ENCODE data around the gene CD160.

CD160 gene

GRCh38 chr1:145786271-145786670 is 67.0 kb downstream of the CD160 start:
- DNase-seq (no peak), ATAC-seq (ENCODE audit: insufficient read depth, low read depth) (peak; percentile 80)
- H3K79me2 ChIP-seq (ENCODE audit: insufficient read depth, low read length) = no peaks in the 10 kb centered on the region
- H3K27ac ChIP-seq (ENCODE audit: low read length) = no peak overlapping the region
- no peak overlapping the region for H3K9ac ChIP-seq (ENCODE audit: low read depth, low read length)
- no peak overlapping the region for H2AFZ ChIP-seq (ENCODE audit: low read depth, low read length)
- H3K27me3 ChIP-seq (ENCODE audit: insufficient read depth, low read length, poor library complexity) = no peaks in the 10 kb centered on the region
- H4K20me1 ChIP-seq (ENCODE audit: insufficient read depth, low read length) = no peaks in the 10 kb centered on the region
- H3K9me3 ChIP-seq (ENCODE audit: insufficient read depth, low read length, severe bottlenecking) = no peaks in the 10 kb centered on the region
- H3K4me3 ChIP-seq (ENCODE audit: low read depth in 1 of 2, low read length in 2 of 2) = no peak overlapping the region
- H3K4me2 ChIP-seq (ENCODE audit: insufficient read depth, low read length) = no peak overlapping the region
- peaks cover 18% of the 10 kb centered on the region for H3K36me3 ChIP-seq (ENCODE audit: insufficient read depth, low read length)
- TF ChIP-seq EZH2 (IDR thresholded peaks at IDR 0.05; ENCODE audit: borderline replicate concordance, low read depth, low read length, severe bottlenecking) = no peak
- TF ChIP-seq CTCF (IDR thresholded peaks at IDR 0.05; ENCODE audit: borderline replicate concordance, extremely low read depth, low read length, poor library complexity, severe bottlenecking) = no peak
- H3K4me1 ChIP-seq (ENCODE audit: insufficient read depth, low read length) = 0 out of 2 replicates have a peak, but pooled peaks cover 5% of the 10 kb centered on the region

GRCh38 chr1:145788580-145788979 is 69.3 kb downstream of the CD160 start:
- H3K36me3 ChIP-seq (ENCODE audit: insufficient read depth, low read length) = peaks cover 15% of the 10 kb centered on the region; the same call in 1 of the 2 replicates
- no peak overlapping the region for H3K27ac ChIP-seq (ENCODE audit: low read length)
- H3K27me3 ChIP-seq (ENCODE audit: insufficient read depth, low read length, poor library complexity) = no peaks in the 10 kb centered on the region
- peaks cover 14% of the 10 kb centered on the region for H3K79me2 ChIP-seq (ENCODE audit: insufficient read depth, low read length)
- H3K4me1 ChIP-seq (ENCODE audit: insufficient read depth, low read length) = 0 out of 2 replicates have a peak, but pooled peaks cover 5% of the 10 kb centered on the region
- no peaks in the 10 kb centered on the region for H3K9me3 ChIP-seq (ENCODE audit: insufficient read depth, low read length, severe bottlenecking)
- no peaks in the 10 kb centered on the region for H4K20me1 ChIP-seq (ENCODE audit: insufficient read depth, low read length)
- H3K4me2 ChIP-seq (ENCODE audit: insufficient read depth, low read length) = no peak overlapping the region
- ATAC-seq (ENCODE audit: insufficient read depth, low read depth) (no peak), DNase-seq (no peak)
- TF ChIP-seq CTCF (IDR thresholded peaks at IDR 0.05; ENCODE audit: borderline replicate concordance, extremely low read depth, low read length, poor library complexity, severe bottlenecking) = no peak
- TF ChIP-seq EZH2 (IDR thresholded peaks at IDR 0.05; ENCODE audit: borderline replicate concordance, low read depth, low read length, severe bottlenecking) = no peak
- no peak overlapping the region for H3K9ac ChIP-seq (ENCODE audit: low read depth, low read length)
- H2AFZ ChIP-seq (ENCODE audit: low read depth, low read length) = no peak overlapping the region
- no peak overlapping the region for H3K4me3 ChIP-seq (ENCODE audit: low read depth in 1 of 2, low read length in 2 of 2)
